Brain microvascular endothelial cell (primary cell): ENCODE measurements around the gene MARCHF3.
"Not testable (repeated sequence)": the region's sequence is repeated elsewhere in the genome, so short reads cannot be mapped to it uniquely, and the experiment has no call there.

ENCODE experiments used
- DNase-seq: peaks from one replicate; pipeline ENCODE4 v3.0.0-alpha.2; 2020
- H3K27ac ChIP-seq: fragments of 250-450 bp; sonication (Bioruptor Pico); 2 replicates; pipeline ENCODE4 v1.5.1; 2020; ENCODE audit warnings: mild to moderate bottlenecking, moderate library complexity
- H3K27me3 ChIP-seq: fragments of 250-450 bp; sonication (Bioruptor Pico); replicated peaks from 2 replicates; pipeline ENCODE4 v1.5.1; 2020; ENCODE audit warnings: mild to moderate bottlenecking
- H3K36me3 ChIP-seq: fragments of 250-450 bp; sonication (Bioruptor Pico); replicated peaks from 2 replicates; pipeline ENCODE4 v1.5.1; 2020; ENCODE audit warnings: mild to moderate bottlenecking
- H3K4me3 ChIP-seq: 2 replicates; pipeline ENCODE4 v1.5.1; 2011; ENCODE audit warnings: low read depth, mild to moderate bottlenecking, control low read depth, low read length, moderate library complexity
- in situ Hi-C: cut with HindIII; loops from 2 replicates; pipeline ENCODE4 v1.10.0; 2017; ENCODE audit warnings: low sequenced_read_pairs, low pct_ligation_motif_present
- TF ChIP-seq, protein P1 (sequence below): IDR thresholded peaks from 2 replicates; pipeline ENCODE4 v1.5.1; 2011; ENCODE audit warnings: low read depth, mild to moderate bottlenecking, moderate library complexity, low read length, control low read depth, inconsistent platforms; ENCODE audit errors: missing control alignments

The MARCHF3 gene

DNA sequence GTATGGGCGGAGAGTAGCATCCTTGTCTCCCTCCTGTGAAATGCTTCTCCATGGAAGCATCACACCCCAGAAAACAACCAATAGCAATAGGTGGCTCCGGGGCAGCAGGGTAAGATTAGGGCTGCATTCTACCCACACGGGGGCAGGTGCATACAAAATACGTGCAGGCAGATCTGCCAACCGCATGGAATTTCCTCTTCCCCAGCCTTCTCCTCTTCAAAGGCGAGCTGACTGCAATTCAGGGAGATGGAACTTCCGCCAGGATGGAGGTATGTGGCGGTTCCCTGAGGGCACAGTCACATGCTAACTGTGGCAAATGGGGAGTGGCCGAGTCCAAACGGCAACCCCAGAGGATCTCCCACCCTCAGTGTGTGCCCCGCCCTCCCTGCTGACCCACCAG is 171.9 kb downstream of the MARCHF3 start:
- Histone ChIP-seq H3K27me3 (no peaks in the 10 kb centered on the region), H3K36me3 (no peaks in the 10 kb centered on the region), H3K27ac (no peak overlapping the region), H3K4me3 (no peak overlapping the region)
- in situ Hi-C loops = no loop called here
- TF ChIP-seq, protein P1, sequence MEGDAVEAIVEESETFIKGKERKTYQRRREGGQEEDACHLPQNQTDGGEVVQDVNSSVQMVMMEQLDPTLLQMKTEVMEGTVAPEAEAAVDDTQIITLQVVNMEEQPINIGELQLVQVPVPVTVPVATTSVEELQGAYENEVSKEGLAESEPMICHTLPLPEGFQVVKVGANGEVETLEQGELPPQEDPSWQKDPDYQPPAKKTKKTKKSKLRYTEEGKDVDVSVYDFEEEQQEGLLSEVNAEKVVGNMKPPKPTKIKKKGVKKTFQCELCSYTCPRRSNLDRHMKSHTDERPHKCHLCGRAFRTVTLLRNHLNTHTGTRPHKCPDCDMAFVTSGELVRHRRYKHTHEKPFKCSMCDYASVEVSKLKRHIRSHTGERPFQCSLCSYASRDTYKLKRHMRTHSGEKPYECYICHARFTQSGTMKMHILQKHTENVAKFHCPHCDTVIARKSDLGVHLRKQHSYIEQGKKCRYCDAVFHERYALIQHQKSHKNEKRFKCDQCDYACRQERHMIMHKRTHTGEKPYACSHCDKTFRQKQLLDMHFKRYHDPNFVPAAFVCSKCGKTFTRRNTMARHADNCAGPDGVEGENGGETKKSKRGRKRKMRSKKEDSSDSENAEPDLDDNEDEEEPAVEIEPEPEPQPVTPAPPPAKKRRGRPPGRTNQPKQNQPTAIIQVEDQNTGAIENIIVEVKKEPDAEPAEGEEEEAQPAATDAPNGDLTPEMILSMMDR = no peak
- no peak for DNase-seq

DNA sequence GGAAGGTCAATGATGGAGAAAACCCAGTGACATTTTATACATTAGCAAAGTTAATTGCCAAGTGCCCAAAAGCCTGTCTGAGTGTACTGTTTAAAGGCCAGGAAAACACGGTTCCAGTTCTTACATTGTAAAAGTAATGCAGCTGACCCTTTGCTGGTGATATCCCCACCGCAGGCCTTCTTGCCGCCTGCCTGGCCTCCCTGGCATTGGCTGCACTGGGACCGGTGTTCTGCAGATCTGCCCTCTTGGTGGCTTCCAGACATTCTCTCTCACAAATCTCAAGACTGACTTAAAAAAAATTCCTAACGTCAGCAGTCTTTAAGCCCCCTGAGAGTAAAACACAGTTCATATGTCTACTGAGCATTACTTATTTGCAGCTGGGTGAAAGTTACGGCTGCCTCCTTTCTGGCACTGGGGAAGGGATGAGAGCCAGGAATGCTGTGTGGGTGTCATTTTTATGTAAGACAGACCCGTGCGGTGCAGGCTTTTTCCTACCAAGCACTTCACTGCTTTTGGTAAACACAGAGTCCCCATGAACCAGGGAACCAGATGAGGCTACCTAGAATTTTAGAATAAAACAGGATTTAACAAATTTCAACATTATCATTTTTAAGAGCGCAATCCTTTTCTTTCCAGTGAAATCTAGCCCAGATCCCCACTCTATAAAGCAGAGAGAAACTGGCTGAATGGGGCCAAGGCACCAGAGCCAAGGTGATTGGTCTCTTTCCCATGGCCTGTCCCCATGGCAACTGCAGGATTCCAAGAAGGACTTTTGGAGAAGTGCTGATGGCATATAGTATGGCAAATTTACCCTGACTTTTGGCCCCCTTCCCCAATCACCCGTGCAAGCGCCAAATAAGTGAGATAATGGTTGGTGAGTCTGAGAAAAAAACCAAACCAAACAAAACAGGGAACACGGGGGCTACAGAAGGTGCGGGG is 172.6 kb downstream of the MARCHF3 start:
- Histone ChIP-seq H3K27ac (no peak overlapping the region), H3K4me3 (no peak overlapping the region), H3K27me3 (no peaks in the 10 kb centered on the region), H3K36me3 (no peaks in the 10 kb centered on the region)
- no peak for DNase-seq
- in situ Hi-C loops = no loop called here
- TF ChIP-seq, protein P1 = no peak

DNA sequence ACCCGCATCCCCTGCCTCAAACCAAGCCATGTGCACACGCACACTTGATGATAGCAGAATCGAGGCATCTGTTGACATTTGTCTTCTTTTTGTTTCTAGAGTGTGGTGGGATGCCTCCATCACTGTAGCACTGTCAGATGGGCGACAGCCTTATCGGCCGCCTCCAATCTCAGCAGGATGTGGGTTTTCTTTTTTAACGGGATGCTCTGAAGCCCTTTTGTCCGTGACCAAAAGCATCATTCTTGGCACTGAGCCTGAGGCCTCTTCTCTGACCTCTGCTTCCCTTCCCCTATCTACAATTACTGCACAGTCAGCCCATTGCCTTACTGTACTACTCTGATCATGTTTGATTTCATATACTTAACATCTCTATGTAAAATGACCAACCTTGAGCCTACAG is 175.1 kb downstream of the MARCHF3 start:
- H3K27me3 ChIP-seq = no peaks in the 10 kb centered on the region
- H3K36me3 ChIP-seq = no peaks in the 10 kb centered on the region
- TF ChIP-seq, protein P1 = no peak
- no peak overlapping the region for H3K27ac ChIP-seq
- no peak overlapping the region for H3K4me3 ChIP-seq
- DNase-seq = peak; percentile 42
- in situ Hi-C loops = no loop called here

DNA sequence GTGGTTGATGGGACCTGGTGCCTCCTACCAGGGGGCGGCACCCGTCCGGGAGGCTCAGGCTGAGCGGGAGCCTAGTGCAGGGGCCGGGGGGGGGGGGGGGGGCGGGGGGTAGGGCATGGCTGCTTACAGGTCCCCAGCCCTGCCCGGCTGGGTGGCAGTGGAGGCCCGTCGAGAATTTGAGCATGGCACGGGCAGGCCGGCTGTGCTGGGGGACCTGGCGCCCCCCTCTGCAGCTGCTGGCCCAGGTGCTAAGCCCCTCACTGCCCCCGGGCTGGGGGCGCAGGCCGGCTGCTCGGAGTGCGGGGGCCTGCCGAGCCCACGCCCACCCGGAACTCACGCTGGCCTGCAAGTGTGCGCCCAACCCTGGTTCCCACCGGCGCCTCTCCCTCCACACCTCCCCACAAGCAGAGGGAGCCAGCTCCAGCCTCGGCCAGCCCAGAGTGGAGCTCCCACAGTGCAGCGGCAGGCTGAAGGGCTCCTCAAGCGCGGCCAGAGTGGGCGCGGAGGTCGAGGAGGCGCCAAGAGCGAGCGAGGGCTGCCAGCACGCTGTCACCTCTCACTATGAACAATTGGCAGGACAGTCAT is 175.7 kb downstream of the MARCHF3 start:
- no peak for DNase-seq
- no peaks in the 10 kb centered on the region for H3K27me3 ChIP-seq
- TF ChIP-seq, protein P1 = no peak
- H3K4me3 ChIP-seq = no peak overlapping the region
- H3K27ac ChIP-seq = no peak overlapping the region
- no peaks in the 10 kb centered on the region for H3K36me3 ChIP-seq
- in situ Hi-C loops = no loop called here

DNA sequence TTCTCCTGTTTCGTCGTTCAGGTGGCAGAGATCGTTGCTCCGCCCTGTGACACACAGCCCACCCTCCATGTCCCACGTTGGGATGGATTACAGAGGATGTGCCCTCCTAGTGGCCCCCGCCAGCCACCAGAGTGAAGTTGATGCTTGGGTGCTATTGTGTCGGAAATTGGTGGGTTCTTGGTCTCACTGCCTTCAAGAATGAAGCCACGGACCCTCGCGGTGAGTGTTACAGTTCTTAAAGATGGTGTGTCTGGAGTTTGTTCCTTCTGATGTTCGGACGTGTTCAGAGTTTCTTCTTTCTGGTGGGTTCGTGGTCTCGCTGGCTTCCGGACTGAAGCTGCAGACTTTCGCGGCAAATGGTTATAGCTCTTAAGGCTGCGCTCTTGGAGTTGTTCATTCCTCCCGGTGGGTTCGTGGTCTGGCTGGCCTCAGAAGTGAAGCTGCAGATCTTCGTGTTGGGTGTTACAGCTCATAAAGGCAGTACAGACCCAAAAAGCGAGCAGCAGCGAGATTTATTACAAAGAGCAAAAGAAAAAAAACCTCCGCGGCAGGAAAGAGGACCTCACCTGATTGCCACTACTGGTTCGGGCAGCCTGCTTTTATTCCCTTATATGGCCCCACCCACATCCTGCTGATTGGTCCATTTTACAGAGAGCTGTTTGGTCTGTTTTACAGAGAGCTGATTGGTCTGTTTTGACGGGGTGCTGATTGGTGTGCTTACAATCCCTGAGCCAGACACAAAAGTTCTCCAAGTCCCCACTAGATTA is 176.6 kb downstream of the MARCHF3 start:
- in situ Hi-C loops, H3K36me3 ChIP-seq, H3K27ac ChIP-seq, H3K27me3 ChIP-seq, H3K4me3 ChIP-seq, DNase-seq: not testable (repeated sequence)

DNA sequence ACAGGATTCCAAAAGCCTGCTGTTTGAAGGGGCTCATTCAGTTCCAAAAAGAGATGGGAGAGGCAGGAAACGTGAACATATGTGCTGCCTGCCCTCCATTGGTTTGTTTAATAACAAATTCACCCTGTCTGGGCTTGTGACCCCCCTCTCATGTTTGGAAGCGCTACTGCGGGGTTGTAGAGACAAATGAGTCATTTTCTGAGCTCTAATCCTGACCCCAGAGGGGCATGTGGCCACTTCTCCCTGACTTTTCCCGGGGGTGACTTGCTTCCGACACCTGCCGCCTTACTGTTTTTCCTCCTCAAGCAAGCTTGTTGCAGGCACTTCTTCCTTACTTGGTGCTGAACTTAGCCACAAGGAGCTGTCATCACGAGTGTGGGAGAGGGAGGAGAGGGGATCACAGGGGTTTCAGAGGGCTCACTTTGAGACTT is 177.5 kb downstream of the MARCHF3 start:
- no peak overlapping the region for H3K4me3 ChIP-seq
- H3K27ac ChIP-seq = no peak overlapping the region
- in situ Hi-C loops = no loop called here
- no peaks in the 10 kb centered on the region for H3K36me3 ChIP-seq
- DNase-seq = no peak
- TF ChIP-seq, protein P1 = no peak
- no peaks in the 10 kb centered on the region for H3K27me3 ChIP-seq
